ENCODE results near the gene SMIM41.
"Not testable (repeated sequence)": the region's sequence is repeated elsewhere in the genome, so short reads cannot be mapped to it uniquely, and the experiment has no call there.

Gene SMIM41

GRCh38 chr12:52085682-52086180, 6.2 kb downstream of the SMIM41 start:
- DNase-seq (ENCODE audit: low read depth in 3 of 3), result no peak

DNA sequence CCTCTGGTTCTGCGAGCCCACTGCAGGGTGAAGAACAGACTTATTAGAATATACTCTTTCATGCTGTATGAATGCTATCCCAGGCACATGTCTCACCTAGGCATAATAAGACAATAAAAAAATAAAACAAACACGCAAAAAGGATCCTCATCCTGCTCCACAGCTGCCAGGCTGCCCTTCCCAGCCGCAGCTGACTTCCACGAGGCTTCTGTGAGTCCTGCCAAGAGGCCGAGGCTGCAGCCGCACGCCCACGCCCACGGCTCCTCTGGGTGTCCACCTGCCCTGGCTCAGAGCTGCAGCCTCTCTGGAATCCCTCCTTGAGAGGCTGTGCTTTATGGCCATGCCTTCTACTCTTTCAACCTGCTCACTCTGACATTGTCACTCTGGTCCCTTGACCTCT, 6.9 kb downstream of the SMIM41 start:
- no peak for DNase-seq (ENCODE audit: low read depth in 3 of 3)

DNA sequence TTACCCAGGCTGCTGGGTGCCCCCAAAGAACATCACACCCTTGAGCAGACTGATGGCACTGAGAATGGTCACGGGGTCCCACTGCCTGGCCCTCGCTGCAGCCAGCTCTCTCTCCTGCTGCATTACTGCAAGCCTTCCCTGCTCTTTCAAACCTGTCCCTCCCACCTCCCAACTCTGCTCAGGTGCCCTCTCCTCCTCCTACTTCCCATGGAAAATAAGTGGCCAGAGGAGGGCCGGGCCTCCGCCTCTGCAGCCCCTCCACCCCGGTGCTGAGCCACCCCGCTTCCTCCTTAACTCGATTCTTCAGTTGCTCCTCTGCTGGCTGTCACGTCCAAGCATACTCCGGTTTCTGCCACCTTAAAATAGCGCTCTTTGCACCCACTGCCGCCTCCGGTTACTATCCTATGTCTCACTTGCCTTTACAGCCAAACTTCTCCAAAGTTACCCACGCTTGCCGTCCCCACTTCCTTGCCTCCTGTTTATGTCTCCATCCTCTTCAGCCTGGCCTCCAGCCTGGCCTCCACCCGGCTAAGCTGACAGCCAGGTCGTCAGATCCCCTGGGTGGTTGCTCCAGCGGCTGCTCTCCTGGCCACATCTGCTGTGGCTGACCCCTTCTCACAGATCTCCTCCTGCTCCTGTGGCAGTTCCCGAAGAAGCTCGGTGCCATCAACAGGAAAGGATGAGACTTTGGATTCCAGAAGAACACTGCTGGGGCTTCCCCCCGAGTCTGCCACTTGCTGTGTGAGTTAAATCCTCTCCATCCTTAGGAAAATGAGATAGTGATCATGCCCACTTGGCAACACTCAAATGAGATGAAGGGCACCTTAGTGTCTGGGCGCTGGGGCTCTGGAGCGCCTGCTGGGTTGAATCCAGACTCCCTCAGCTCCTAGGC, 7.7 kb downstream of the SMIM41 start:
- DNase-seq (ENCODE audit: low read depth in 3 of 3), result no peak

DNA sequence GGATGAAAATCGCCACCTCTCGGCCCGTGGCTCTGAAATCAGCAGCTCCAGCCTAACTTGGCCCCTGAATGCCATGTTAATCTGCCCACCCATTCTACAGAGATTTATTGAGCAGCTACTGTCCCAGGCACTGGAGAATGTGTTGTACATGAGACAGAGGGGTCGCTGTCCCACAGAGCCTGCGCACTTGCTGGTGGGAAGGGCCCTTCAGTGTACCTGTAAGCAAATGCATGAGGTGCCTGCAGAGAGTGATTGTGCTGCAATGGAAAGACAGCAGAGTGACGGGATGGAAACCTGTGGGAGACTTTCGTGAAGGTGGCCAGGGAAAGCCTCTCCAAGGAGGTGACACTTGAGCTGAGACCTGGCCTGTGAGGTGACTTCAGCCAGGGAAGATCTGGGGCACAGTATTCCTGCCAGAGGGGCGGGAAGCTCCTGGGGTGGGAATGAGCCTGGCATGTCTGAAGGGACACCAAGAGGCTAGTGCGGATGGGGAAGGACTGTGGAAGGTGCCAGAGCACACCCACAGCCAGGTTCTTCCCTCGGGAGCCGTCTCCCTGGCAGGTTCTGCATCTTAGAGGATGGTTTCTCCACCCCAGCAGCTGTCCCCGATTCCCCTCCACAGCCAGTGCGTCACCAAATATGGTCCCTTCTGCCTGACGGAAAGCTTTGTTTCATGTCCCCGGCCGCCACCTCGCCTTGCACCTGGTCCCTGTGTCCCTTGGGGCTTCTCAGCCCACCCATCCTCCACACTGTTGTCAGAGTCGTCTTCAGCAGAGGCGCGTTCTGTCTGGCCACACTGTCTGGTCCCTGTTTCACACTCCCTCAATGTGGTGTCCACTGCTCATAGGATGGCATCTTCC, 8.7 kb downstream of the SMIM41 start:
- DNase-seq (ENCODE audit: low read depth in 3 of 3), result no peak

DNA sequence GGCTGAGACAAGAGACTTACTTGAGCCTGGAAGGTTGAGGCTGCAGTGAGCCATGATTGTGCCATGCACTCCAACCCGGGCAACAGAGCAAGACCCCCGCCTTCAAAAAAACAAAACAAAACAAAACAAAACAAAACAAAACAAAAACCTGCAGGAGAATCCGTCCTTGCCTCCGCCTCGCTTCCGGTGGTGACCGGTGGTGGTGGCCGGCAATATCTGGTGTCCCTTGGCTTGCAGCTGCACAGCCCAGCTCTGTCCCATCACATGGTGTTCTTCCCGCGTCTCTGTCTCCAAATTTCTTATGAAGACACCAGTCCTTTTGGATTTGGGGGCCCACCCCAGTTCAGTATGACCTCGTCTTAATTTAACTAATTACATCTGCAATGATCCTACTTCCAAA, 10.0 kb downstream of the SMIM41 start:
- no peak for DNase-seq (ENCODE audit: low read depth in 3 of 3)

DNA sequence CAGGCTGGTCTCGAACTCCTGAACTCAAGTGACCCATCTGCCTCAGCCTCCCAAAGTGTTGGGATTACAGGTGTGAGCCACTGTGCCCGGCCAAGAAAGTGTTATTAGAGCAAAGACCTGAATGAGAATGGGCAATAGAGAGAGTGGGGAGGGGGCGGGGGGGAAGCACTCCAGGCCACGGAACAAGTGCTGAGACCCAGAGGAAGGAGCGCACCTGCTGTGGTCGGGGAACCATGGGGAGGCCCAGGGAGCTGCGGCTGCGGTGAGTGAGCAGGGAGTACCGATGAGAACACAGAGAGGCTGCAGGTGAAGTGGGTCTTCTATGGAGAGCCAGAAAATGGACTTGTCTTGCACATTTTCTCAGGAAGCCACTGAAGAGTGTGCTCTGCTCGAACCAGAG, 10.8 kb downstream of the SMIM41 start:
- DNase-seq (ENCODE audit: low read depth in 3 of 3), result no peak

- no peak for DNase-seq (ENCODE audit: low read depth in 3 of 3)
These were observed 11.6 kb downstream of the SMIM41 start for GRCh38 chr12:52091061-52091460.

- DNase-seq (ENCODE audit: low read depth in 3 of 3), result no peak
These were observed 12.4 kb downstream of the SMIM41 start for GRCh38 chr12:52091869-52092268.

DNA sequence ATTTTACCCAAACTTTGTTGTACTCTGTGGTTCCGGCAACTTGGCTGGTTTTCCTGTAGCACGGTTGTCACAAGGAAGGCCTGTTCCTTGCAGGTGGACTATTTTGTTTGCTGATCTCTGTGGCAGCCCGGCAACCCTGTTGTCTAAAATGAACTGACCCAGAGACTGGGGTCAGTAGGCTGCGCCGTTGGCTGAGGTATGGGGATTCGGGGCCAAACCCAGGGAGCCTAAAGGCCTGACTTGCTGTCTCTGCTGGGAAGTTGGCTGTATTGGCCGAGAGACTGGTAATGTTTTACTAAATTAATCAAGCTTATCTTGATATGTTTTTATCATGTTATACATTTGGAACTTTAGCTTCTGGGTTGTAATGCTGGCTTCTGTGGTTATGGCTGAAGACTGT, 13.8 kb downstream of the SMIM41 start:
- no peak for DNase-seq (ENCODE audit: low read depth in 3 of 3)

GRCh38 chr12:52096332-52097044, 17.0 kb downstream of the SMIM41 start:
- DNase-seq (ENCODE audit: low read depth in 3 of 3), result no peak

DNA sequence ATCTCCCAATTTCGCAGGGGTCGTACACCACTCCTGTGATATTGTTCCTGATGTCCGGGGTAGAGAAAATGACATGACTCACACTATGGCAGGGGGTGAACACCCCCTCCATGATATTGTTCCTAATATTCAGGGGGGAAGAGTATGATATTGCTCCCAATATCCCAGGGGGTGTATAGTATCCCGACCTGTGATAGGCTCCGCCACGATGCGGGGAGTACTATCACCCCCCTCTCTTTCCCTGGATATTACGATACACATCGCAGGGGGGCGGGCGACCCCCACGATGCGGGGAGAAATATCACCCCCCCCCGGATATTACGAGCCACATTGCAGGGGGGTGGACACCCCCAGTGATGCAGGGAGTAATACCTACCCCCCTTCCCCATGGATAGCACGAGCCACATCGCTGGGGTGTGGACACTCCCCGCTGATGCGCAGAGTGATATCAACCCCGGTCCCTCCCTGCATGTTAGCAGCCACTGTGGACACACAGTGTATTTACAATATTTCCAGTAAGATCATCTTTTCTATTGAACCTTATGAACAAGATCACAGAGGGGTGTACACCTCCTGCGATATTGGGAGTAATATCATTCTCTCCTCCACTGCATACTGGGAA, 17.7 kb downstream of the SMIM41 start:
- no peak for DNase-seq (ENCODE audit: low read depth in 3 of 3)

GRCh38 chr12:52104431-52105089, 25.1 kb downstream of the SMIM41 start:
- DNase-seq (ENCODE audit: low read depth in 3 of 3), result not testable (repeated sequence)

- peak; percentile 49 to 66 (median 52) for DNase-seq (ENCODE audit: low read depth in 3 of 3)
These were observed 37.0 kb downstream of the SMIM41 start for GRCh38 chr12:52116222-52117125.

DNA sequence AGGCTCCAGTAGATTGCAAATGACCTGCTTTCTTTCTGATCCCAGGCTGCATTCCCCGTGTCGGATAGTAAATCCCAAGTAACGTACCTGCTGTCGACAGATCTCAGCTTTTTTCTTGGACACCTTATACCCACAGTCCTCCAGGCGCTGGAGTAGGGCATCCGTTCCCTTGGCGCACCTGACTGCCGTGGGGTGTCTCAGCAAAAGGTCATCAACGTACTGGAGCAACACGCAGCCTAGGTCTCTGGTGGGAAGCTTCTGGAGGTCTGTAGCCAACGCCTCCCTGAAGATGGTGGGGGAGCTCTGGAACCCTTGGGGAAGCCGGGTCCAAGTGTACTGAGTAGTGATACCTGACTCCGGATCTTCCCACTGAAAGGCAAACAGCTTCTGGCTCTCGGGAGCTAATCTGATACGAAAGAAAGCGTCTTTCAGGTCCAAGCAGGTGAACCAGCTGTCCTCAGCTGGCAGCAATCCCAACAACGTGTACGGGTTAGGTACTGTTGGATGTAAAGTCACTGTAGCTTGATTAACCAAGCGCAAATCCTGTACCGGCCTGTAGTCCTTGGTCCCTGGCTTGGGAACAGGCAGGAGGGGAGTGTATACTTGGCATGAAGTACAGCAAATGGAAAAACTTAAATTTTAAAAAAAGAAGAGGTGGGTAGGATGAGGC, 38.4 kb downstream of the SMIM41 start:
- not testable (repeated sequence) for DNase-seq (ENCODE audit: low read depth in 3 of 3)

GRCh38 chr12:52119398-52120254, 40.1 kb downstream of the SMIM41 start:
- DNase-seq (ENCODE audit: low read depth in 3 of 3), result peak in 1 of 3 experiments; percentile 30

- DNase-seq (ENCODE audit: low read depth in 3 of 3), result no peak
These were observed 41.7 kb downstream of the SMIM41 start for GRCh38 chr12:52120951-52121823.

GRCh38 chr12:52121824-52122539, 42.5 kb downstream of the SMIM41 start:
- peak; percentile 34 to 62 (median 44) for DNase-seq (ENCODE audit: low read depth in 3 of 3)
